HG02759 (cell line): ENCODE data around the gene GAS2.

Experiments
- ATAC-seq: cut with Tn5 transposase; IDR thresholded peaks from one replicate; pipeline ENCODE4 v1.9.1; 2021; ENCODE audit warnings: mild to moderate bottlenecking, moderate library complexity; ENCODE audit not compliant: unreplicated experiment

GAS2 gene

DNA sequence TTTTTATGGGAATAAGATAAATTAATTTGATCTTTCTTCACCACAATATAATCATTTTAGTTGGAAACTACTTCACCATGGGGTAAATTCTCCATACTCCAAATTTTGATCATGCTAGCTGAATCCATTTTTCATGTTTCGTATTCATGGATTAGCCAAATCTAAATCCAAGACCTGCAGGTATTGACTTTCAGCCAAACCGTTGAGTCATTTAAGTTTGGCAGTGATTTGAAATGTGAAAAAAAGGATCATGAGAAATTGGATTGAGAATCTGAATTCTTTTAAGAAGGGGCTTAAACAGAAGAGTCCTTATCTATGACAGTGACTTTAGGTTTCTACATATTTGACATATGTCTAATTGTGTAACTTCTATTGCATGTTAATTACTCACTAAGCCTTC lies 5.3 kb downstream of the GAS2 start:
- ATAC-seq: no peak

DNA sequence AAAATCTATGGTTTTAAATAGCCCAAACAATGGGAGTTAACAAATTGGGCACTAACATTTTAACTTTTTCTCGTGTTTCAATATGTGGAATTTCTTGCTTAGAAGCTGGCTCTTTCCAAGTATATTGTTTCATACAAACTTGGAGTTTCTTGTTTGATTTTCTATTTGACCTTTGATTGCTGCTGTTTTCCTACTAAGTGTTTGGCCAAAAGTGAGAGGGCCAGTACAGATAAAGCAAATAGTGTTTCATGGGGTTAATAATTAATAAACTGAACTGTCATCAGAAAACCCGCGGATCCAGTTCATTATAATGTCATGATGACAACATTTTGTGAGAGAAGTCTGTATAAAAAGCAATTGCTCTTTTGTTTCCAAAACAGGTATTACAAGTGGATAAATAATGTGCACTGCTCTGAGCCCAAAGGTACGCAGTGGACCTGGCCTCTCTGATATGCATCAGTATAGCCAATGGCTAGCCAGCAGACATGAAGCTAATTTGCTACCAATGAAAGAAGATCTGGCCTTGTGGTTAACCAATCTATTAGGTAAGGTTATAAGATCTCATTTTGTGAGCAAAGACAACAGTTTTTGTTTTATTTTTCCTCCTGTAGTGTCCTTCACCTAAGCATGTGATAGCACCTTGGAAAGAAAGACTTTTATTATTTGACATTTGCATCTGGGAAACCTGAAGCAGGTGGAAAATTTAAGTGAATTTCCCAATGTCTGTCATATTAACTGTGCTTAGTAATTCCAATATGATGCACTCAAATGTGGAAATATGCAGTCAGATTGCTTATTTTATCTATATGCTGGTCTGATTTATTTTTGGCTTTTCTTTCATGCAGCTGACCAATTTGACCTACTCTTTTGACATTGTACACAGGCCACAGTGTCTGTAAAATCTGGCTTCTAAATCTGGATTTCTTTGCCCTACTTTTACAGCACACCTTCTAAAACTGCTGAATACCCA lies 8.3 kb downstream of the GAS2 start:
- ATAC-seq: peak; percentile 33

DNA sequence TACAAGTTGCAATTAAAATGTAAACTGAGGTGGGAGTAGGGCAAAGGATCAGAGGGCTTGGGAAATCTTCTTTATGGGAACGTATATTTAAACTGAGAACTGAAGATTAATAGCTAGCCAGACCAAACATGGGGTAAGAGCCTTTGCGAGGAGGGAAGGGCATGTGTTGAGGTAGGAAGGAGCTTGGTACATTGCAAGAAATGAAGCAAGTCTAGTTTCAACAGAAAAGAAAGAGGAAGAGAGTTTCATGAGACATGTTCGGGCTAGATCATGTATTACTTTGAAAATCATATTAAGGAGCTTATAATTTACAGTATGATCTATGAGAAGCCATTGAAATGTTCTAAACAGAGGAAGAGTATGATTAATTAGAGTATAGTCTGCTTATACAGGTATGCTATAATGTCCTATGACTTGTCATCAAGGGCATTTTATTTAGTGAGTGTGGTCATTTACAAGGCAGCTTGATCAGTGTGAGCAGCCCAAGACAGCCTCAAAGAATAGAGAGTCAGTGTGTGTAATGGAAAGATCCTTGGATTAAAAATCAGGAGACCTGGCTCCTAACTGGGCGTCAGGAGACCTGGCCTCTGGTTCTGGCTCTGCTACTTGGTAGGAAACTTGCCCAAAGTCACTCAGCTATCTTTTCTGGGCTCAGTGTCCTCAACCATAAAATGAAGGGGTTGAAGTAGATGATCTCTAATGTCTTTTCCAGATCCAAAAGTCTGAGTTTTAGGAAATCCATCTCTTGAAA lies 10.9 kb downstream of the GAS2 start:
- ATAC-seq: peak; percentile 50

DNA sequence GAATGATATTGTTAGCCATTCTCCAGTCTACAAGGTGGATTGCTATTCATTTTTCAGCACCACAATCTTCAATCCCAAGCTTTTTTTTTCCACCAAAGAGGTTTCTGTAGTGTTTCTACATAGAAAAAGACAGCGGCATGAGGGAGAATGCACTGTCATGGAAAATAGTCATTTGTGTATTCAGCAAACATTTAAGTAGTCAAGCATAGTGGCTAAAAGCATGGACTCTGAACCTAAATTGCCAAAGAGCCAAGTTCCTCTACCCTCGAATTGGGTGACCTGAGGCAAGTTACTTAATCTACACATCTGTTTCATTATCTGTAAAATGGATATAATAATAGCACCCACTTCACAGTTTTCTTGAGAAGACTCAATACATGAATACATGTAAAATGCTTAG lies 14.2 kb downstream of the GAS2 start:
- no peak for ATAC-seq

DNA sequence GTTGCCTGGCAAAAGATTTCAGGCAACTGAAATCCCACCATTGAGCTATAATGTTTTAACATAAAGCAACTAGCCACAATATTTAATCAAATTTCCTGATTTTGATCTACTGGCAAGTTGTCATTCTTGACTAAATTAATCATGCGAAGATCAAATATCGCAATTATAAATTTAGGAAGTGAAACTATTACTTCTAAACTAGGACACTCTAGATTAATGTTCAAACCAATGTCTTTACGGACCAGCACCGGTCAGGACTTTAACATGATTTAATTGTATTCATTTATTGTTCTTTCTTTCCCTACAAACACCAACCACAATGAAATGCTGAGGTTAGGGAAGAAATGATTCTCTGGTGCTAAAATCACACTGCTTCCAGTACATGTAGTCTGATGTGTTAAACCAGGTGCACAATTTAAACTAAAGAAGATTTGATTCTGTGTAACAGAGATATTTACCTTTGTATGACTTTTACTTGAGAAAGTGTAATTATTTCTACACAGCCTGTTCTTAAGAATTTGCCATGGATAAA lies 14.9 kb downstream of the GAS2 start:
- peak; percentile 61 for ATAC-seq

DNA sequence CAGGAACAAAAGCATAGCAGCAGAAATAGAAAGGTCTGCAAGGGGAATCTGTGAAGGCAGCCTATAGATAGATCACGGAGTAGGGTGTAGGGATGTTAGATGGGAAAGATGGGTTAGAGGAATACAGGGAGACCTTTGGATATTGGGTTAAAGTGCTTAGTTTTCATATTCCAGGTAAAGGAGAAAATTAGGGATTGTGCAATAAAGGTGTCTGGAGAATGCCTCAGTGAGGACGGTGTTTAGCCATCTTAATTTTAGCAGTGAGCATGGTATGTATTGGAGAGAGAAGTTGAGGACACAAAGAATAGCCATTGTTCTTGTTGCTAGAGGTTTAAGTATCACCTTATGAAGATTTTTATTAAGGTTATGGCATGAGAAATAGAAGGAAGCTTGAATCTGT lies 17.7 kb downstream of the GAS2 start:
- no peak for ATAC-seq

DNA sequence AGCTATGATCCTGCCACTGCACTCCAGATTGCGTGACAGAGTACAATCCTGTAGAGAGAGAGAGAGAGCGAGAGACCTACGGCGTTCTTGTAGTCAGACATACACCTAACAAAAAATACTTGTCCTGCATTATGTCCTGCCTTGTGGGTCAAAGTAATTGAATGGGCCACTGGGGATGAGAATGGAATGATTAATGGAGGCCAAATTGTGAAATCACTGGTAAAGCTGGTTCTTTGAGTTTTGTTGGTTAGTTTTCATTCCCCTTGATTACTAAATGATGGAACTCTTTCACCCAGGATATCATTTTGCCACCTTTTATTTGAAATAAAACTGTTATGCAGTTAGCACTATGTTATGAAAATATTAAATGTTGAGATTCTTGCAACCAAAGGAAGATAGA lies 18.7 kb downstream of the GAS2 start:
- no peak for ATAC-seq

DNA sequence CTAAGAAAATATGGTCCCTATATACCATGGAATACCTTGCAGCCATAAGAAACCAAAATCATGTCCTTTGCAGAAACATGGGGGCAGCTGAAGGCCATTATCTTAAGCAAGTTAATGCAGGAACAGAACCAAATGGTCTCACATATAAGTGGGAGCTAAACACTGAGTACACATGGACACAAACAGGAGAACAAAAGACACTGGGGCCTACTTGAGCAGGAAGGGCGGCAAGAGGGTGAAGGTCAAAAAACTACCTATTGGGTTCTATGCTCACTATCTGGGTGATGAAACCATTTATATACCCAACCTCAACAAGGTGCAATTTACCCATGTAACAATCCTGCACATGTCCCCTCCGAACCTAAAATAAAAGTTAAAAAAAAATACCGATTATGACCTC lies 22.5 kb downstream of the GAS2 start:
- ATAC-seq: no peak

DNA sequence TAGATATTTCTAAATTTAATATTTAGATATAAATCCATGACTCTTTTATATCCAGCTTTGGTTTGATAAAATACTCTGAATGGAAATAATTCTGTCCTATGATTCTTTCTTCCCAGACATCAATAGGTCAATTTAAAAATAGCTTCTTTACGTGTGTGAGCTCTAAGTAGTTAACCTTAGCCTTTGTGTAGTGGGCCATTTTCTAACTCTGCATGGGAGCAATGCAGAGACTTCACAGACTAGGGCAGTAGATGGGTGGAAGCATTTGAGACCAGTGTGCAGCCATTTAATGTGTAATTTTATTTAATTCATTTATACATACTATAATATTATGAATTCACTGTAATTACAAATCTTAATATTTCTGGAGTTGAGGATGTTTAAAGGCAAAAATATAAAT lies 23.8 kb downstream of the GAS2 start:
- no peak for ATAC-seq

DNA sequence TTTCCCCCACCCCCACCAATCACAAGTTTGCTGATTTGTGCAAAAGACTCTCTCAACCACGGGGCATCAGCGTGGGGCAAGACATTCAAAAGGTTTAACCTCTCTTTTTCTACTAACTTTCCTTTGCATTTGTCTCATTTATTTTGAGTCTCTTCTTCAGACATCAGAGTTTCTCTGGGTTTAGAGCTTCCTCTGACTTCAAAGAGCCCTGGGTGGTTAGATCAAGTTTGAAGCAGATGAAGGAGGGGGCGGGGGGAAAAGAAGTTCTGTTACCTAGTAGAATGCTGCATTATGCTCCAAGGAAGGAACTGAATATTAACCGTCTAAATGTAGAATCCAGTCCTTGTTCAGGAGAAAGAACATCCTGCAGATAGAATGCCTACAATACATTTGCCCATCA lies 24.5 kb downstream of the GAS2 start:
- no peak for ATAC-seq

DNA sequence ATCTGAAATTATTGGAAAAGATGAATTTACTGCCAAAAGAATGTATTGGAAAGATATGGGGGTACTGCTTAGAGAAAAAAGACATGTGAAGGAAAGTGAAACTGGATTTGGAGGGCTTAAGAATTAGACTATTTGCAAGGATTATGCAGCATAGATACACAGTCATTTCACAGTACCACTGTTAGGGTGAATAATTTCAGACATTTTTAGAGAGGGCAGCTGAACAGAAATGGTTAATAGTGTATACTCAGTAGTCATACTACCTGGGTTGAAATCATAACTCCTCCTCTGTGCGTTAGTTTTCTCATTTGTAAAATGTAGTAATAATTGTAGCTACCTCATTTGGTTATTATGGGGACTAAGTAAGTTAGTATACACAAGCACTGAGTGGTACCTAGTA lies 33.0 kb downstream of the GAS2 start:
- peak; percentile 63 for ATAC-seq

DNA sequence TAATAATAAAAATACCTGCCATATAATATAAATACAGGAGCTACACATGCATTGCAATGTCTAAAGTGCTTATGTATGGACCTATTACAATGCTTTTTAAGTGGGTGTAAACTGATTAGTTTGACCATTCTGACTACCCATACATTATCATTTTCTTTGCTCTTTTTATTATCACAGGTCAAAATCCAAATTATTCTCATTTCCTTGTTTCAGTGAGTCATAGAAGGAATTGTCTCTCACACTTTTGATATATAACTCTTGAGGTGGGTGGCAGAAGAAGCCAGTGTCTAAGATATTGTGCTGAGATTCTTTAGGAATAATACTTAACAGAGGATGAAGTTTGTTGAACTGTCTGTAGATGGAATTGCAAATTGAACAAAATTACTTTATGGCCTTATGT lies 35.6 kb downstream of the GAS2 start:
- ATAC-seq: no peak

DNA sequence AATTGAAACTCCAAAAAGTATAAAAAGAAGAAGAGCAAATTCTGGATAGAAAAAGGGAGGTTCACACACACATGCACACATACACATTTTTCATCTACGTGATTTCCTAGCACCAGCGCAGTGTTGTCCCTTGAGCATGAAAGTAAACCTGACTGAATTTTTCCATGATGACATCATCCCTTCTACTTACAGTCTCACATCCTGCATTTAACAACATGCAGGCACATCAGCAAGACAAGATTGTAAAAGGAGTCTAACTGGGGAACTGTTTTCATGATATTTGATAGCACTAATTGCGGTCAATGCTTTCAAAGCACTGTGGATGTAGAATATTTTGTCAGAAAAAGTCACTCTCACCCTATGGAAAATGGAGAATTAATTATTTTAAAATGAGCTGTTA lies 36.6 kb downstream of the GAS2 start:
- peak; percentile 49 for ATAC-seq

DNA sequence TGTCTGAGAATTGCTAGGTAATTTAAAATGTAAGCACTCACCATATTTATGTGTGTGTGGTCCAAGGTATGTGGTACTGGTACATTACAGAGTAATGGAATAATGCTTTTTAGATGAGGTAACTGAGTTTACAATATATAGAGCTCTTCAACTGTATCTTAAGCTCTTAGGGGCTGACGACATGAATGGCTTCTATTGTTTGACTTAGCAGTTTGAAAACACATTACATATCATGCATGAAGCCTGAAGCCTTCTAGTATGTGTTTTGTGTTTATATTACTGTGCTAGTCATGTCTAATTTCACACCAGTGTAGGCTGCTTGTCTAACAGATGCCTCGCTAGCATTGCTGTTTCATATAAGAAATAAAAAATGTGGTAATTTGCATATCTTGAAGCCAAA lies 37.2 kb downstream of the GAS2 start:
- ATAC-seq: no peak

DNA sequence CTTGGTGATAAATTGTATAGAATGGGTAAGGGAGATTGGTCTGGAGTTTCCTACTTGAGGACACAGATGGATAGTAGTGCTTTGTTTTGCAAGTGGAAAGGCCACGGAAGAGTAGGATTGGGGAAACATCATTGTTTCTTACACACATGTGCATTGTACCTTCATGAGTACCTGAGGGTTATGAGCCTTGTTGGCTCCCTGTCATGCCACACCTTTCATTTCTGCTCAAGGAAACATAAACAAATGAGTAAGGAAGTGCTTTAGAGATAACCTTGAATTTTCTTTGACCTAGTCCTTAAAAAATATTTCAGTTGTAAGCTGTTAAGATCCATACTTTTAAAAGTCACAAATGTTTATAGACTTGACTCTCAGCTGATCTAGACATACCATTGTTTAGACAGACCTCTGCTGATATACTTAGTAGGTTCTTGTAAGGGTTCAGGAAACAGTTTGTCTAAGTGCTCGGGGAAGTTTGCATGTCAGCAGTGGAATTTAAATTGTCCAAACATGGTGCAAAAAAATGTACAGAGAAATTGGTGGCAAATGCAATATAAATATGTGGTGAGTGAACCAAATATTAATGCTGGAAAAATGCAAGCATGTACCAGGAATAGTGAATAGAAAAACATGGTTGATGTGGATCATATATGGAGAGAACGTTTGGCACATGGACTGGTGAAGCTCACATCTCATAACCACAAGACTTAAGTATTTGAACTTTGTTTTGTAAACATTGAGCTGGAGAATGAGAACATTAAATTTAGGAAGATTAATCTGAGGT lies 40.9 kb downstream of the GAS2 start:
- no peak for ATAC-seq

DNA sequence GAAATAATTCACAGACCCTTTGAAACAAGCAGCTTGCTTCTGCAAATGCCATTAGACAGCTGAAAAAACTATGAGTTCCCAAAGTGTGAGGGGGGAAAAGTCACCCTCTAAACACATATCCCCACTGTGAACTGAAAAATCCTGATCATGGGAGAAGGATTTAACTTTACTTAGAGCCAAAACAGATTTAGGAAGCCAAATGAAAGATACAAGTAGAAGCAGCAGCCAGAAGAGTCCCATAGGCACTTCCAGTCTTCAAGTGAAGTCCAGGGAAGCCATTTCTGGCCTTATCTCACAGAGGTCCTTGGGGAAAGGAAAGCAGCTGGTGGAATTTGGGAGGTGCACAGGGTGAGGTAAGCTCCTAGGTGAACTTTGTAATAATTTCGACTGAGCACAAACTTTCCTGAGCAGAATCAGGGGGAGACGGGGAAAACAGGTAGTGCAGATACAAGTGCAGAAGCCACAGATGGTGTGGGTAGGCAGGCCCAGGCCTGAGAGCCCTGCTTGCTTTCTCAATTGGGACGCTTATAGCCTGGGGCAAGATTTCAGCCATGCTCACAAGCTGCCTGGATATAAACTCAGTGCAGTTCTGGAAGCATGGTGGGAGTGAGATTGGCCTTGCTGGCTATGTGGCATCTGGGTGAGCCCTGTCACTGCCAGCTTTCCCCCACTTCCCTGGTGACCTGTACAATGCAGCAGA lies 44.8 kb downstream of the GAS2 start:
- ATAC-seq: no peak

DNA sequence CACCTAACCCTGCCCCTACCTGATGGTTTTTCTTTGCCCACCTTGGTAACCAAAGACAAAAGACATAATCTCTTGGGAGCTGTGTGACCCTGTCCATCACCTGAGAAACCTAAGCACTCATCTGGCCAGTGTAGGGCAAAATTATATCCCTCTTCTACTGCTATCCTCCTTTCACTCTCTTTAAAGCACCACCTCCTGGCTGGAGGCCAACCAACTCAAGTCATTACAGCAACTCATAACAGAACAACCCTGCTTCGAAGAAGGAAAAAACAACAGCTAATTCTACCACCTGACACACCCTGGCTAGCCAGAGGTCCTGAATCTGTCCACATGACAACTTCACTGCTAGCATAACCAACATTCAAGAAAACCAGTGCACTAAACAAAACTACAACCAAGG lies 45.5 kb downstream of the GAS2 start:
- no peak for ATAC-seq

DNA sequence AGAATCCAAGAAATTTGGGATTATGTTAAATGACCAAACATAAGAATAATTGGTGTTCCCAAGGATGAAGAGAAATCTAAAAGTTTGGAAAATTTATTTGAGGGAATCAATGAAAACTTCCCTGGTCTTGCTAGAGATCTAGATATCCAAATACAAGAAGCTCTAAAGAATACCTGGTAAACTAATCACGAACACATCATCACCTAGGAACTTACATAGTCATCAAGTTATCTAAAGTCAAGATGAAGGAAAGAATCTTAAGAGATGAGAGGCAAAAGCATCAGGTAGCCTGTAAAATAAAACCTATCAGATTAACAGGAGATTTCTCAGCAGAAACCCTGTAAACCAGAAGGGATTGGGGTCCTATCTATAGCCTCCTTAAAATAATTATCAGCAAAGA lies 46.9 kb downstream of the GAS2 start:
- no peak for ATAC-seq

DNA sequence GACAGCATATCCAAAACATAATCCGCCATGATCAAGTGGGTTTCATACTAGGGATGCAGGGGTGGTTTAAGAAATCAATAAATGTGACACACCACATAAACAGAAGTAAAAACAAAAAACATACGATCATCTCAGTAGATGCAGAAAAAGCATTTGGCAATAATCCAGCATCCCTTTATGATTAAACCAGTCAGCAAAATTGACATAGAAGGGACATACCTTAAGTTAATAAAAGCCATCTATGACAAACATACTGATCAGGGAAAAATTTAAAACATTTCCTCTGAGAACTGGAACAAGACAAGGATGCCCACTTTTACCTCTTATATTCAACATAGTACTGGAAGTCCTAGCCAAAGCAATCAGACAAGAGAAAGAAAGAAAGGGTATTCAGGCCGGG lies 49.6 kb downstream of the GAS2 start:
- ATAC-seq: no peak

DNA sequence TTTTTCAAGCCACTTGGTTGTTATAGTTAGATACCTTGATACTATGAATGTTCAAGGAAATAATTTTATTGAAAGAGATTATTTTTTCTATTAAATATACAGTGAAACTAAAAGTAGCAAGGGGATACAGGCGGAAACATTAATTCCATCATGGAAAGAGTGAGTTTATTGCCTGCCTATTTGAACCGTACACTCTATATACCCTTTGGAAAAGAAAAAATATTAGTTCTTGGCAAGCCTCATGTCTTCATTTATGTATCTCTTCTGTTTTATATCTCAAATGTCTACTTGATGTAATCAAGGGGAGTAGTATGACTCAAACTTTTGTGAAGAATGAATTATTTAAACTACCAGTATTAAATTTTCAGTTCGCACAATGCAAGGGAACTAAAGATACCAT lies 54.0 kb downstream of the GAS2 start:
- no peak for ATAC-seq

DNA sequence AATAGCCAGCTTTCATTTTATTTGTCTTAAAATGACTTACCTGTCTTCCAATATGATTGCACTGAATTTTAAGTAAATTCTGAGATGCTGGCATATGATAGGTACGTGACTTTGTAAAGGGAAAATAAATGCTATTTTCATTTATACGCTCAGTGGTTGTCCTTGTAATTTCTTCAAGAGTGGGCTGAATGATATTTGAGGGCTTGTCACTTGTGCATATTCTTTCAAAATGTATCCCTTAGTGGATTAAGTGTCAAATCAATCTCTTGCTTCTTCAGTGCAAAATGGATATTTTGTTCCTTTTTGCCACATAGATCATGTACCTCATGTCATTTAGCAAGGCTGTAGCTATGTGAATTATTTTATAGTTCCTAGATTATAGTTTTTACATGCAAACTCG lies 56.9 kb downstream of the GAS2 start:
- no peak for ATAC-seq
